Smooth muscle cell (in vitro differentiated cells): ENCODE data around the gene GBP3. TPM values are rescaled to one million over a fixed set of nuclear protein-coding genes. Genes with fewer than 3 reads are reported as not detected.

ENCODE experiments used
- DNase-seq: peaks from one replicate; lab custom pipeline; 2025; ENCODE audit not compliant: unreplicated experiment; lab: John Stamatoyannopoulos, UW
- H2AFZ ChIP-seq: fragments of 200-600 bp; sonication (generic); 2 replicates; pipeline ENCODE4 v1.6.0; 2016; ENCODE audit warnings: antibody characterized with exemption, low read depth, mild to moderate bottlenecking
- H3F3A ChIP-seq: fragments of 200-600 bp; sonication (generic); 2 replicates; pipeline ENCODE4 v1.6.0; 2017; ENCODE audit warnings: antibody characterized with exemption, low read depth
- H3K27ac ChIP-seq: fragments of 200-600 bp; sonication (generic); 2 replicates; pipeline ENCODE4 v1.5.1; 2016; ENCODE audit warnings: low read depth, mild to moderate bottlenecking
- H3K27me3 ChIP-seq: fragments of 200-600 bp; sonication (generic); 2 replicates; pipeline ENCODE4 v1.6.1; 2016; ENCODE audit warnings: low read depth, mild to moderate bottlenecking
- H3K36me3 ChIP-seq: fragments of 200-600 bp; sonication (generic); 2 replicates; pipeline ENCODE4 v1.5.1; 2016; ENCODE audit warnings: low read depth
- H3K4me1 ChIP-seq: fragments of 200-600 bp; sonication (generic); 2 replicates; pipeline ENCODE4 v1.5.1; 2016; ENCODE audit warnings: low read depth
- H3K4me2 ChIP-seq: fragments of 200-600 bp; sonication (generic); 2 replicates; pipeline ENCODE4 v1.6.0; 2016; ENCODE audit warnings: mild to moderate bottlenecking
- H3K4me3 ChIP-seq: fragments of 200-600 bp; sonication (generic); 2 replicates; pipeline ENCODE4 v1.5.1; 2016; ENCODE audit warnings: mild to moderate bottlenecking
- H3K79me2 ChIP-seq: fragments of 200-600 bp; sonication (generic); 2 replicates; pipeline ENCODE4 v1.6.0; 2016; ENCODE audit warnings: low read depth, mild to moderate bottlenecking
- H3K9ac ChIP-seq: fragments of 200-600 bp; sonication (generic); 2 replicates; pipeline ENCODE4 v1.6.0; 2016; ENCODE audit warnings: low read depth
- H3K9me3 ChIP-seq: fragments of 200-600 bp; sonication (generic); replicated peaks from 2 replicates; pipeline ENCODE4 v1.5.1; 2016; ENCODE audit warnings: low read depth
- H4K20me1 ChIP-seq: fragments of 200-600 bp; sonication (generic); 2 replicates; pipeline ENCODE4 v1.6.0; 2016; ENCODE audit warnings: low read depth
- WGBS: methylation state at CpG from one replicate; pipeline ENCODE4 v1.1.7; 2016; ENCODE audit warnings: low lambda C conversion rate; 5-methylcytosine and 5-hydroxymethylcytosine counted together
- polyA plus RNA-seq: library from polyadenylated mRNA; unstranded; fragments of >200 nt; fragmentation: Nextera tagmentation; extraction: Ambion mirVana; gene quantifications from 2 replicates; pipeline ENCODE4 v1.2.1, GENCODE V29; 2016
- total RNA-seq: library from RNA; depleted of rRNA; stranded (reverse); fragments of >200 nt; gene quantifications from 2 replicates; pipeline ENCODE4 v1.2.3, GENCODE V29; 2014
- TF ChIP-seq, protein P1 (sequence below): fragments of 200-600 bp; sonication (generic); IDR thresholded peaks from 2 replicates; pipeline ENCODE4 v1.5.1; 2017; ENCODE audit warnings: borderline replicate concordance, mild to moderate bottlenecking, antibody characterized with exemption; ENCODE audit not compliant: insufficient read depth, poor library complexity, severe bottlenecking

The GBP3 gene
- total and polyA plus RNA-seq, 2 experiments from 2014 or later, result 6.9 to 18.6 TPM

DNA sequence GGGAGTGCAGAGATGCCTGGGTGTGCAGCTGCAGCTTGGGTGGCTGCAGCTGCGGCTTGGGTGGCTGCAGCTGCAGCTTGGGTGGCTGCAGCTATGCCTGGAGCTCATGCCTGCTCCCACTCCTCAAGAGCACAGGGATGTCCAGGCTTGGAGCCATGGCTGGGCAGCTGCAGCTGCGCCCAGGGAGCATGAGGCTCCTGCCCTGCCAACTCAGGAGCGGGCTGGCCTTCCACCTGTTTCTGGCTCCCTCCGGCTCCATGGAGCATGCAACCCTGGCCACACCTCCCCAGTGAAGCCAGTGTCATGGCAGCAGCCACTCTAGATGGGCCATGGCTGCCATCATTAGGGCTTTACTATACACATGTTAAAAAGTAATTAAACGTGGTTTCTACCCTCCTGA is 21.3 kb upstream of the GBP3 start:
- H4K20me1 ChIP-seq, result no peaks in the 10 kb centered on the region
- H3K4me3 ChIP-seq, result no peak overlapping the region
- no peaks in the 10 kb centered on the region for H3K79me2 ChIP-seq
- no peaks in the 10 kb centered on the region for H3K36me3 ChIP-seq
- H3K9ac ChIP-seq, result no peak overlapping the region
- no peak overlapping the region for H3K4me2 ChIP-seq
- no peak for DNase-seq
- TF ChIP-seq, protein P1, sequence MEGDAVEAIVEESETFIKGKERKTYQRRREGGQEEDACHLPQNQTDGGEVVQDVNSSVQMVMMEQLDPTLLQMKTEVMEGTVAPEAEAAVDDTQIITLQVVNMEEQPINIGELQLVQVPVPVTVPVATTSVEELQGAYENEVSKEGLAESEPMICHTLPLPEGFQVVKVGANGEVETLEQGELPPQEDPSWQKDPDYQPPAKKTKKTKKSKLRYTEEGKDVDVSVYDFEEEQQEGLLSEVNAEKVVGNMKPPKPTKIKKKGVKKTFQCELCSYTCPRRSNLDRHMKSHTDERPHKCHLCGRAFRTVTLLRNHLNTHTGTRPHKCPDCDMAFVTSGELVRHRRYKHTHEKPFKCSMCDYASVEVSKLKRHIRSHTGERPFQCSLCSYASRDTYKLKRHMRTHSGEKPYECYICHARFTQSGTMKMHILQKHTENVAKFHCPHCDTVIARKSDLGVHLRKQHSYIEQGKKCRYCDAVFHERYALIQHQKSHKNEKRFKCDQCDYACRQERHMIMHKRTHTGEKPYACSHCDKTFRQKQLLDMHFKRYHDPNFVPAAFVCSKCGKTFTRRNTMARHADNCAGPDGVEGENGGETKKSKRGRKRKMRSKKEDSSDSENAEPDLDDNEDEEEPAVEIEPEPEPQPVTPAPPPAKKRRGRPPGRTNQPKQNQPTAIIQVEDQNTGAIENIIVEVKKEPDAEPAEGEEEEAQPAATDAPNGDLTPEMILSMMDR, result no peak
- no peak overlapping the region for H3K27ac ChIP-seq
- H3F3A ChIP-seq, result no peaks in the 10 kb centered on the region
- no peaks in the 10 kb centered on the region for H3K4me1 ChIP-seq
- no peaks in the 10 kb centered on the region for H3K27me3 ChIP-seq
- 79% methylated on average over 5 of the region's 5 CpGs for WGBS
- no peaks in the 10 kb centered on the region for H3K9me3 ChIP-seq
- H2AFZ ChIP-seq, result no peak overlapping the region

DNA sequence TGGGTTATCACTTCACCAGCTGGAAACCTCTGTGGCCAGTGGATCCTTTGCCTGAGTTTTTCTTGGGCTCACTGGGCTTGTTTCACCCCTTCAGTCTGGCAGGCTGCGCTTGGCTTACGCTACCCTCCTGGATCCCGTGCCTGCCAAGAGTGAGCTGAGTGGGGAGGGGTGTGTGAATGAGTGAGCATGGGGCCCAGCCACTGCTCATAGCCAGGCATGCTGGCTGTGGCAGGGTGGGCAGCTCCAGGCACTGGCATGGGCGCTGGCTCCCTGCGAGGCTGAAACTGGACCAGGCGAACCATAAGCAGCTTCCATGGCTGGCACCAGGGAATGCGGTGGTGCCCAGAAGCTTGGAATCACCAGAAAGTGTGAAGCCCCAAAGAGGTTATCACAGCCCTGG is 19.8 kb upstream of the GBP3 start:
- DNase-seq, result no peak
- H4K20me1 ChIP-seq, result no peaks in the 10 kb centered on the region
- TF ChIP-seq, protein P1, result no peak
- H3K4me2 ChIP-seq, result no peak overlapping the region
- no peak overlapping the region for H3K4me3 ChIP-seq
- H3K79me2 ChIP-seq, result no peaks in the 10 kb centered on the region
- H3K27ac ChIP-seq, result no peak overlapping the region
- H3K9me3 ChIP-seq, result no peaks in the 10 kb centered on the region
- no peak overlapping the region for H2AFZ ChIP-seq
- H3K9ac ChIP-seq, result no peak overlapping the region
- WGBS, result 93% methylated on average over 7 of the region's 7 CpGs
- H3K36me3 ChIP-seq, result no peaks in the 10 kb centered on the region
- H3K4me1 ChIP-seq, result no peaks in the 10 kb centered on the region
- no peaks in the 10 kb centered on the region for H3F3A ChIP-seq
- no peaks in the 10 kb centered on the region for H3K27me3 ChIP-seq

GRCh38 chr1:89041721-89042120 is 19.1 kb upstream of the GBP3 start:
- Histone ChIP-seq H3K9me3 (no peaks in the 10 kb centered on the region), H3K4me1 (no peaks in the 10 kb centered on the region), H2AFZ (no peak overlapping the region), H3K27ac (no peak overlapping the region), H4K20me1 (no peaks in the 10 kb centered on the region), H3K4me3 (no peak overlapping the region), H3K36me3 (no peaks in the 10 kb centered on the region), H3F3A (no peaks in the 10 kb centered on the region), H3K9ac (no peak overlapping the region), H3K4me2 (no peak overlapping the region), H3K79me2 (no peaks in the 10 kb centered on the region), H3K27me3 (no peaks in the 10 kb centered on the region)
- DNase-seq, result no peak
- TF ChIP-seq, protein P1, result no peak
- WGBS, result 90% methylated on average over 1 of the region's 1 CpG

DNA sequence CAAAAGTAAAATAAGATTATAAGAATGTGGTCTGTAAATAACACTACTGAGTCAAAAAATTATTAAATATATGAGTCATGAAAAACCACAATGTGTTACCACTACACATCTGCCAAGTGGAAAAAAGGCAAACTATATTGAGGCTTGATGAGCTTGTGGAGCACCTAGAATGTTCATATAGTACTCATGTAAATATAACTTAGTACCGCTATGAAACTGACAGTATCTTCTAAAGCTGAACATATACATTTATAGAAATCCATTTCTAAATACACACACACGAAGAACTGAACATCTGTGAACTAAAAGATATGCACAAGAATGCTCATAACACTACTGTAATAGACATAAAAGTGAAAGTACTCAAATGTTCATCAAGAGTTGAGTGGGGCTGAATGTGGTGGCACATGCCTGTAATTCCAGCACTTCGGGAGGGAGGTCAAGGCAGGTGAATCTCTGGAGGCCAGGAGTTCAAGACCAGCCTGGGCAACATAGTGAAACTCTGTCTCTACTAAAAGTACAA is 18.5 kb upstream of the GBP3 start:
- no peaks in the 10 kb centered on the region for H3K36me3 ChIP-seq
- no peak overlapping the region for H3K4me3 ChIP-seq
- H3K27ac ChIP-seq, result no peak overlapping the region
- H4K20me1 ChIP-seq, result no peaks in the 10 kb centered on the region
- H2AFZ ChIP-seq, result no peak overlapping the region
- TF ChIP-seq, protein P1, result no peak
- no peaks in the 10 kb centered on the region for H3K4me1 ChIP-seq
- no peaks in the 10 kb centered on the region for H3K27me3 ChIP-seq
- H3K9ac ChIP-seq, result no peak overlapping the region
- WGBS, result 84% methylated on average over 3 of the region's 3 CpGs
- no peaks in the 10 kb centered on the region for H3F3A ChIP-seq
- H3K9me3 ChIP-seq, result no peaks in the 10 kb centered on the region
- H3K4me2 ChIP-seq, result no peak overlapping the region
- no peaks in the 10 kb centered on the region for H3K79me2 ChIP-seq
- no peak for DNase-seq
